ENCODE results near the gene PDCD7.
"Not testable (repeated sequence)": the region's sequence is repeated elsewhere in the genome, so short reads cannot be mapped to it uniquely, and the experiment has no call there.

The PDCD7 gene

DNA sequence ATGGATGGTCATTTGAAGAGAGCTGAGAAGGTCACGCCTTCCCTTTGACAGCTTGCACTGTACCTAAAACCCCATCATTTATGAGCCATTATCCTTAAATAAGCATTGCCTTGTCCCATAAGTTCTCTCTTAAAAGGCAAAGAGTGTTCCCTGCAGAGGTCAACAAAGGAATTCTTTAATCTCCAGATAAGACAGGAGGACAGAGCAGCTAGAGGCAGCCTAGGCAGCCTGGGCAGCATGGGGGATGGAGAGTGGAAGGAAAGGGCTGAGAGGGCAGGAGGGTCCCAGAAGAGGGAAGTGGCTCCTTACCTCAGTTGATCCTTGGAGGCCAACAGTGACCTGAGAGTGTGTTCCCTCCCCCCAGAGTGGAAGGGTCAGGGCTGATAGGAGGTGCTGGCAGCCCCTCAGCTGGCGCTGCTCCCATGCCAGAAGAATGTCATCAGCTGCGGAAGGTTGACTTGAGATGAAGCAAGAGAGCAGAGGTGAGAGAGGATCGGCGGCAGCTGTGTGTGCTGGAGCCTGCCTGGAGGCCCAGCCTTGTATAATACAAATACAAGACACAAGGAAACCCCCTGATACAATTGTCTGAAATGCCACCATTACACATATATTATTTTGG is 44.3 kb downstream of the PDCD7 start:
- no peak for DNase-seq

GRCh38 chr15:65088643-65089021 is 45.0 kb downstream of the PDCD7 start:
- DNase-seq = no peak

- no peak for DNase-seq
Measured at GRCh38 chr15:65087873-65088642, 45.5 kb downstream of the PDCD7 start.

DNA sequence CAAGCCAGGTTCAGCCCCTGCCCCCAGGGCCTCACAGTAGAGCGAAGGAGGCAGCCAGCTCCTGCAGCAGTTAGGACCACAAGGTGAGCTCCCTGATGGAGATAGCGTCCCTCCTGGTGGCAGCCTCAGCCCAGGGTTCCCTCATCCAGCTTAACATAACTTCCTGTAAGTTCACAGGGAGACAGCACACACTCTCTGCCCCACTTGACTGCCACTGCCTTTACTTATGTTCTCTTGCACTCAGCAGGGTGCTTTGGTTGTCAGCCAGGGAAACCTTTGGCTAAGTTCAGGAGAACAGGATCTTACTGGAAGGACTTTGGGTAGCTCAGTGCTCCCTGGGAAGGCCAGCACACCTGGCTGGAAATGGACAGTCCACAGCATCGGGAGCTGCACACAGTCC is 46.2 kb downstream of the PDCD7 start:
- no peak for DNase-seq

DNA sequence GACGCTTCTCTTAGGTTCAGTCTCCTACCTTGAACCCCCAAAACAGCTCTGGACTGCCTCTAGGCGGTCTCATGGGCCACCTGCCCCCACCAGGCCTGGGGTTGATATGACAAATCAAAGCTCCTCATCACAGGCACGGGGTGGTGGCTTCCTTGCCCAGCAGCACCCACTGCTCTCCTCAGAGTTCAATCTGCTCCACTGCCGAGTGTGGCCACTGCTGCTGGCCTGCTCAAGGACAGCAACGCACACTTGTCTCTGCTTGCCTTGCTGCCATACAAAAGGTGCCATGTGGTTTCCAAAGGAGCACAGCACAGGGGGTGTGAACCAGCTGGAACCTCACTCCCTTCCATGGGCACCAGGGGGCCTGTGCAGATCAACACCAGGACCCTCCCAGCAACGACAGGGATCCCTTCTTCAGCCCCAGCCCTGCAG is 46.9 kb downstream of the PDCD7 start:
- no peak for DNase-seq

GRCh38 chr15:65085990-65086679 is 47.5 kb downstream of the PDCD7 start:
- no peak for DNase-seq

- DNase-seq = no peak
Measured at GRCh38 chr15:65085207-65085753, 48.3 kb downstream of the PDCD7 start.

DNA sequence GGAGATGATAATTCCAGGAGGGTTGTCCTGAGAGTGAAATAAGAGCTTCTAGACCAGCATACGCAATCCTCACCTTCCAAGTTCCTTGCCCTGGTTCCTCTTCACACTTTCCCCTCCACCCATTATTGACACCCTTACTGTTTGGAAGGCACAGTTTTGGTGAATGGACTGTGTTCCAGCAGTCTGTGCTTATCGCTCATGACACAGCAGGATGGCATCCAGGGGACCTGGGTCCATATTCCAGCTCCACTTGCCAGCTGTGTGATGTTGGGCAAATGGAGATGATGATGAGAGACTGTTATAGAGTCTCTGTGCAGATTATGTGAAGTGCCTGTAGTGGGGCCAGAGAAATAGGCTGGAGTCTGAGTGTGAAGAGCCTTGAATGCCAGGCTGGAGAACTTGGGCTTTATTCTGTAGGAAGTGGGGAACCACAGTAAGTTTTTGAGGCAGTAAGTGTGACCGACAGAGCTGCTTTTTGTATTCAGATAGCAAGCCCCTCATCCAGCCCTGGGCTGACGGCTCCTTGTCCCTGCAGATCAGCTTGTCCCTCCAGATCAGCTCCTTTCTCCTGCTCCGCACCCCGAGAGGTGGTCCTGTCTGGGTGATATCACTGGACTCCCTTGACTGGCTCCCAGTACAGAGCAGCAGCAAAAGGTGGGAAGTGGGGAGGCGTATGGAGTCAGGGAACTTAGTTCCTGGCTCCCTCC is 49.0 kb downstream of the PDCD7 start:
- no peak for DNase-seq

GRCh38 chr15:65083262-65083701 is 50.3 kb downstream of the PDCD7 start:
- DNase-seq = no peak

GRCh38 chr15:65082303-65082953 is 51.2 kb downstream of the PDCD7 start:
- DNase-seq = no peak

DNA sequence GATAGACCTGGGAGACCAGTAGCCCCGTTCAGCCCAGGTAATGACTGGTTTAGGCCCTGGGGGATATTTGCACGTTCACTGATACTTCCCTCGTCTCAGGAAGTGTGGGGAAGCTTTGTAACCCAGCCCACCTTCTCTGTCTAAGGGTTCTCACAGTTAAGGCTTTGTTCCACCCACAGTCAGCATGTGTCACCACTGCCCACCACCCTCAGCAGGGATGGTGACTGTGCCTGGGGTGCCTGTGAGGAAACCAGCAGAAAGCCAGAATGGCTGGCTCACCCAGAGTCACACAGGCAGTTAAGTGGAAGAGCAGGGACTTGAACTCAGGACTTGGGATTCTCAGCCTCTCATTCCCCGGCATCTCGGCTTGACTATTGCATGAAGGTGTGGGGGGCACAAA is 51.9 kb downstream of the PDCD7 start:
- DNase-seq = no peak

DNA sequence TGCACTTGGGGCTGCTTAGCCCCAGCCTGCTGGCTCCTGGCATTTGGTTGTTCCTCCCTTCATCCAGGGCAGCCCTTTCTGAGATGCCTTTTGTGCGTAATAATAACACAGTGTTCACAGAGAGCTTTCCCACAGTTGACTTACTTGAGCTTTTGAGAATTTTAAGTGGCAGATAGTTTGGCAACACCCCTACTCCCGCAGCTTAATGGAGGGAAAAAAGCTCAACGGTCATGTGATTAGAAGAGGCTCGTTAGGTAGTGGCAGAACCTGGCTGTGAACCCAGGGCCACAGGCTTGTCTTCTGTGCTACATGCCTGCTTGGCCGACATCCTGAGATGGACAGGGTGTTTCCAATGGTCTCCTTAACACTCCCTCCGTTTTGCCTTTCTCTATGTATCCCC is 52.3 kb downstream of the PDCD7 start:
- DNase-seq = no peak

DNA sequence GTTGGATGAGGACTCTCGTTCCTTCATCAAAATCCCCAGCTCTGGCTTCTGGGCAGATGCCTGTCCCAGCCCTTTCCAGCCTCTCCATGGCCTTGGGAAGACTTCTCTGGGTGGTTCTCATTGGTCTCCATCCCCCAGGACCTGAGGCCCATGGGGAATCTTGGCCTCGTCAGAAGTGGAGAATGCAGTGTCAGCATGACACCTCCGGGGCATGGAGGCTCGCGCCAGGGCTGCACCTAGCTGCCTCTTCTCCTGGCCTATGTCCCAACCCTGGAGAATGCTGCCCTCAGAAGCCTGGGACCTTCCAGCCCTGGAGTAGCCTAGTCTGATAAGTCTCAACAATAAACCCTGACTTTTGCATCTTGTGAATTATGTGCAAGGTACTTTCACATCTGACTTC is 54.0 kb downstream of the PDCD7 start:
- no peak for DNase-seq

GRCh38 chr15:65077981-65078352 is 55.6 kb downstream of the PDCD7 start:
- peak; percentile 57 for DNase-seq

DNA sequence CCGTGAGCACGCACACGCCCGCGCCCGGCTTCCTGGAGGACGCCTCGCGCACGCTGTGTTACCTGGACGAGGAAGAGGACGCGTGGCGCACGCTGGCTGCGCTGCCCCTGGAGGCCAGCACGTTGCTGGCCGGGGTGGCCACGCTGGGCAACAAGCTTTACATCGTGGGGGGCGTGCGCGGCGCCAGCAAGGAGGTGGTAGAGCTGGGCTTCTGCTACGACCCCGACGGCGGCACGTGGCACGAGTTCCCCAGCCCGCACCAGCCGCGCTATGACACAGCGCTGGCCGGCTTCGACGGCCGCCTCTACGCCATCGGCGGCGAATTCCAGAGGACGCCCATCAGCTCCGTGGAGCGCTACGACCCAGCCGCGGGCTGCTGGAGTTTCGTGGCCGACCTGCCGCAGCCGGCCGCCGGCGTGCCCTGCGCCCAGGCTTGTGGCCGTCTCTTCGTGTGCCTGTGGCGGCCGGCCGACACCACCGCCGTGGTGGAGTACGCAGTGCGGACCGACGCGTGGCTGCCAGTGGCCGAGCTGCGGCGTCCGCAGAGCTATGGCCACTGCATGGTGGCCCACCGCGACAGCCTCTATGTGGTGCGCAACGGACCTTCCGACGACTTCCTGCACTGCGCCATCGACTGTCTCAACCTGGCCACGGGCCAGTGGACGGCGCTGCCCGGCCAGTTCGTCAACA is 56.2 kb downstream of the PDCD7 start:
- DNase-seq = no peak

DNA sequence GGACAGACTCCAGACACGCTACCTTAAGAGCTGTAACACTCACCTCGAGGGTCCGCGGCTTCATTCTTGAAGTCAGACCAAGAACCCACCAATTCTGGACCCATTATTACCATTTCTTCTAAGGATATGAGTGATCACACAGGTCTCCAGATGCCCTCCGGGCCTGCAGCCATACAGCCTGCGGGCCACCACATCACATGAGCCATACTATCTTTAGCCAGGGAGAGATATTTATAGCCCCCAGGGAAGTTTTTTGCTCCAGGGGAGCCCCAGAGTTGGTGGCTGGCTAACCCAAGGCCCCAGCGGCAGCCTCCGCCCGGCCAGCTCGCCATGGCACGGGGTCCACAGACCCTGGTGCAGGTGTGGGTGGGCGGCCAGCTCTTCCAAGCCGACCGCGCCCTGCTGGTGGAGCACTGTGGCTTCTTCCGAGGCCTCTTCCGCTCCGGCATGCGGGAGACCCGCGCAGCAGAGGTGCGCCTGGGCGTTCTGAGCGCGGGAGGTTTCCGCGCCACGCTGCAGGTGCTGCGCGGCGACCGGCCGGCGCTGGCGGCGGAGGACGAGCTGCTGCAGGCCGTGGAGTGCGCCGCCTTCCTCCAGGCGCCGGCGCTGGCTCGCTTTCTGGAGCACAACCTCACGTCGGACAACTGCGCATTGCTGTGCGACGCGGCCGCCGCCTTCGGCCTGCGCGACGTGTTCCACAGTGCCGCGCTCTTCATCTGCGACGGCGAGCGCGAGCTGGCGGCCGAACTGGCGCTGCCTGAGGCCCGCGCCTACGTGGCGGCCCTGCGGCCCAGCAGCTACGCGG is 56.9 kb downstream of the PDCD7 start, which contains the start of gene KBTBD13:
KBTBD13 (plus strand) TSS at position 261 of the 805 bp plus-strand sequence; CDS start at position 331, 70 bp downstream.
- no peak for DNase-seq

DNA sequence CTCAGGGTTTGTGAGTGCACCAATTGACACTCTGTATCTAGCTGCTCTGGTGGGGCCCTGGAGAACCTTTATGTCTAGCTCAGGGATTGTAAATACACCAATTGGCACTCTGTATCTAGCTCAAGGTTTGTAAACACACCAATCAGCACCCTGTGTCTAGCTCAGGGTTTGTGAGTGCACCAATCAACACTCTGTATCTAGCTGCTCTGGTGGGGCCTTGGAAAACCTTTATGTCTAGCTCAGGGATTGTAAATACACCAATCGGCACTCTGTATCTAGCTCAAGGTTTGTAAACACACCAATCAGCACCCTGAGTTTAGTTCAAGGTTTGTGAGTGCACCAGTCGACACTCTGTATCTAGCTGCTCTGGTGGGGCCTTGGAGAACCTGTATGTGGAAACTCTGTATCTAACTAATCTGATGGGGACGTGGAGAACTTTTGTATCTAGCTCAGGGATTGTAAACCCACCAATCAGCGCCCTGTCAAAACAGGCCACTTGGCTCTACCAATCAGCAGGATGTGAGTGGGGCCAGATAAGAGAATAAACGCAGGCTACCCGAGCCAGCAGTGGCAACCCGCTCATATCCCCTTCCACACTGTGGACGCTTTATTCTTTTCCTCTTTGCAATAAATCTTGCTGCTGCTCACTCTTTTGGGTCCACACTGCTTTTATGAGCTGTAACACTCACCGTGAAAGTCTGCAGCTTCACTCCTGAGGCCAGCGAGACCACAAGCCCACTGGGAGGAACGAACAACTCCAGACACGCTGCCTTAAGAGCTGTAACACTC is 57.8 kb downstream of the PDCD7 start:
- not testable (repeated sequence) for DNase-seq

DNA sequence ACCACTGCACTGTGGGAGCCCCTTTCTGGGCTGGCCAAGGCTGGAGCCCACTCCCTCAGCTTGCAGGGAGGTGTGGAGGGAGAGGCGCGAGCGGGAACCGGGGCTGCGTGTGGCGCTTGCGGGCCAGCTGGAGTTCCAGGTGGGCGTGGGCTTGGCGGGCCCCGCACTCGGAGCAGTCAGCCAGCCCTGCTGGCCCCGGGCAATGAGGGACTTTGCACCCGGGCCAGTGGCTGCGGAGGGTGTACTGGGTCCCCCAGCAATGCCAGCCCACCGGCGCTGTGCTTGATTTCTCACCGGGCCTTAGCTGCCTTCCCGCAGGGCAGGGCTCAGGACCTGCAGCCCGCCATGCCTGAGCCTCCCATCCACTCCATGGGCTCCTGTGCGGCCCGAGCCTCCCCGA is 58.7 kb downstream of the PDCD7 start:
- not testable (repeated sequence) for DNase-seq

GRCh38 chr15:65072617-65073016 is 61.0 kb downstream of the PDCD7 start:
- no peak for DNase-seq

- DNase-seq = no peak
Measured at GRCh38 chr15:65072027-65072426, 61.6 kb downstream of the PDCD7 start.

Measured in stimulated activated CD4-positive, alpha-beta T cell treated with anti-CD3 and anti-CD28 coated beads, Interleukin-12 subunit alpha, Interleukin-12 subunit beta, amount 100 ng/mL, for 4 hours (primary cell).